Umbilical cord (tissue), 2 donors: ENCODE measurements around the gene DNASE2. TPM values are rescaled to one million over a fixed set of nuclear protein-coding genes. Genes with fewer than 3 reads are reported as not detected.

Experiments
- DNase-seq: peaks from one replicate; pipeline ENCODE4 v3.0.0-alpha.2; 2015; ENCODE audit warnings: low spot score
- total RNA-seq: library from RNA; depleted of rRNA; stranded (reverse); fragments of >200 nt; gene quantifications from one replicate; pipeline ENCODE4 v1.2.3, GENCODE V29; 2014; ENCODE audit warnings: low replicate concordance; ENCODE audit not compliant: insufficient read depth

Gene DNASE2
- total RNA-seq, 1 donor from 2014 or later = 21.7 TPM

- DNase-seq = no peak
Measured at GRCh38 chr19:12886969-12887747, 5.9 kb upstream of the DNASE2 start, which contains the start of gene KLF1. Gene KLF1 (minus strand): TSS chr19:12887201. CDS start chr19:12887140, 61 bp downstream.

DNA sequence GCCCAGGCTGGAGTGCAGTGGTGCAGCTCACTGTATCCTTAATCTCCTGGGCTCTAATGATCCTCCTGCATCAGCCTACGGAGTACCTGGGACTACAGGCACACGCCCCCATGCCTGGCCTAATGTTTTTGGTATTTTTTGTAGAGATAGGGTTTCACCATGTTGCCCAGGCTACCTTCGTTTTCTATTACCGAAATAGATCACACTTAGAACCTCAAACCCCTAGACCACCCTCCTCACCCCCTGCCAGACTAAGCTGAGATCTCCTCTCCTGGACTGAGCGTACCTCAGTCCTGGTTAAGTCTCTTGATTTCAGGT lies 5.4 kb upstream of the DNASE2 start:
- no peak for DNase-seq

DNA sequence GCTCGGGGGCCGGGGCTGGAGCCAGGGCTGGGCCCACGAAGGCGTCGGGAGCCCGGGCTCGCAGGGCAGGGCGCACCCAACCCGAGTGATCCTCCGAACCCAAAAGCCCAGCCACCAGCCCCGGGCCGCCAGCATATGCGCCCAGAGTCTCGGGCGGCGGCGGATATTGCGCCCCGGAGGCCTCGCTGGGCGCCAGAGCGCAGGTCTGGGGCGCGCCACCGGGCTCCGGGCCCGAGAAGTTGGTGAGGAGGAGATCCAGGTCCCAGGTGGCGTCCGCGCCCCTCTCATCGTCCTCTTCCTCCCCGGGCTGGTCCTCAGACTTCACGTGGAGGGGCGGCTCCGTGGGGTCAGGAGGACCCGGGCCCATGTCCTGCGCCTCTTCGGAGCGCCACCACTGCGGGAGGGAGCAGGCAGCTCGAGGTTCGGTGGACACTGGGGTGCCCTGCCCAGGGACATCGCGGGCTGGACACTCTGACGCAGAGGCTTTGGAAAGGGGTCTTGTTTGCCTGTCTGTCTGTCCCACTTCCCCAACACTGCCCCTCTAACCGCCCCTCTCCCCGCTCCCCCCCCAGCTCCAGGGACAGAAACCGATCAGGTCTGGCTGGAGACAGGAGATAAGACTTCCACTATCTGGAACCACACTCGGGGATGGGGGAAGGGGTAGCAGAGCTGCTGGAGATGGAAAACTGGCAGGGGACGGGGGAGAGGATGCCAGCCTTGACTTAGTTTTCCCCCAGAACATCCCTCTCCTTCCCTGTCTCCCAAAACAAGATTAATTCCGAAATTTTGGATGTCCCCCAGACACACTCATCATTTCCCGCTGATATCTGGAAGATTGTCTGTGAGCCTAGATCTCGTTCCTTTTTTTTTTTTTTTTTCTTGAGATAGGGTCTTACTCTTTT lies 4.8 kb upstream of the DNASE2 start:
- no peak for DNase-seq

- no peak for DNase-seq
Measured at GRCh38 chr19:12884926-12885748, 3.9 kb upstream of the DNASE2 start.

DNA sequence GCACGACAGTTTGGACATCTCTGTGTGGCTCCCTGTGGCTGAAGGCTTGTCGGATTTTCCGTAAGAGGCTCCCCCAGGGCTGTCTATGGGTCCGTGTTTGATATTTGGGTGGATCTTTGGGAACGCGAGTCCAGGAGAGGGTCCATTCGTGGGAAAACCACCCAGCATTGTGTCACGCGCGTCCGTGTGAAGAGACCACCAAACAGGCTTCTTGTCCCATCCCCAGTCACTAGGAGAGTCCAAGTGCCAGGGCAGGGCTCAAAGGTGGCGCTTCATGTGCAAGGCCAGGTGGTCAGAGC lies 3.3 kb upstream of the DNASE2 start:
- DNase-seq = no peak

DNA sequence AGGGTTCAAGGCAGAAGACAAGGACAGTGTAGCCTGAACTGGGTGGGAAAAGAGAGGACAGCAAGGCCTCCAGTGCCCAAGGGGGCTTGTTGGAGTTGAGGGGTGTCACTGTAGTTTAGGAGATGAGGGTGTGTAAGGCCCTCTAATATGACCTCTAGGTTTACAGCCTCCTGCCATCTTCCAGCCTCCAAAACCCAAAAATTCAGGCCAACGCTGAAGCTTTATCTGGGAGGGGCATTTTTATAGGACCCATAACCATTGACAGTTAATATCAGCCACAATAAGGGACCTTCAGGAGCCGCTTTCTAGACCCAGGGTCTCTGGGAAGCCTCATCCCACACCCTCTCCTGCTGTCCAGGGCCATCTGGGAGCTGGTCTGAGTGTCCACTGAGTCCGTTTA lies 3.0 kb upstream of the DNASE2 start:
- DNase-seq = no peak

DNA sequence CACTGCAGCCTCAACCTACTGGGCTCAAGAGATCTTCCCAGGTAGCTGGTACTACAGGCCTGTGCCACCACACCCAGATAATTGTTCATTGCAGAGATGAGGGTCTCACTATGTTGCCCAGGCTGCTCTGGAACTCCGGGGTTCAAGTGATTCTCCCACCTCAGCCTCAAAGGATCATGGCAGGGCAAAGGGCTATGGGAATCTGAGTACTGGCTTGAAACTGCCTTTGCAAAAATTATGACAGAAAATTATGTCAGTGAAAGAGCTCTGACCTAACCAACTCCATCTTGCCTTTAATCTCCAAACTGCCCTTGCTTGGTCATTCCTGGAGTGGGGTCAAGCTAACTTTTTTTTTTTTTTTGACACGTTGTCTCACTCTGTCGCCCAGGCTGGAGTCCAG lies 1.3 kb upstream of the DNASE2 start:
- DNase-seq = no peak

- DNase-seq = no peak
Measured at GRCh38 chr19:12880551-12881171, 588 bp downstream of the DNASE2 start.

DNA sequence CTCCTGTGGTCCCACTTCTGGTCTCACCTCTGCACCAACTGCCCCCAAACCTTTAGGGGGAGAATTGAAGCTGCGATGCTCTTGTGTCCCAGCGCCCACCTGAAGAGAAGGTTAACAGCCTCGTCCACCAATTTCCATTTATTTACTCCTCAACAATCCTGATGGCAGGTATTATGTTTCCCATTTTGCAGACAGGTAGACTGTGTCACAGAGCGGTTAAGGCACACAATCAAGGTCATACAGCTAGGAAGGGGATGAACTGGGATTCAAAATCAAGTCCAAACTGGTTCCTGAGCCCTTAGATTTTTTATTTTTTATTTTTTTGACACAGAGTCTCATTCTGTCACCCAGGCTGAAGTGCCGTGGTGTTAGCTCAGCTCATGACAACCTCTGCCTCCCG lies 6.2 kb downstream of the DNASE2 start:
- DNase-seq = no peak

DNA sequence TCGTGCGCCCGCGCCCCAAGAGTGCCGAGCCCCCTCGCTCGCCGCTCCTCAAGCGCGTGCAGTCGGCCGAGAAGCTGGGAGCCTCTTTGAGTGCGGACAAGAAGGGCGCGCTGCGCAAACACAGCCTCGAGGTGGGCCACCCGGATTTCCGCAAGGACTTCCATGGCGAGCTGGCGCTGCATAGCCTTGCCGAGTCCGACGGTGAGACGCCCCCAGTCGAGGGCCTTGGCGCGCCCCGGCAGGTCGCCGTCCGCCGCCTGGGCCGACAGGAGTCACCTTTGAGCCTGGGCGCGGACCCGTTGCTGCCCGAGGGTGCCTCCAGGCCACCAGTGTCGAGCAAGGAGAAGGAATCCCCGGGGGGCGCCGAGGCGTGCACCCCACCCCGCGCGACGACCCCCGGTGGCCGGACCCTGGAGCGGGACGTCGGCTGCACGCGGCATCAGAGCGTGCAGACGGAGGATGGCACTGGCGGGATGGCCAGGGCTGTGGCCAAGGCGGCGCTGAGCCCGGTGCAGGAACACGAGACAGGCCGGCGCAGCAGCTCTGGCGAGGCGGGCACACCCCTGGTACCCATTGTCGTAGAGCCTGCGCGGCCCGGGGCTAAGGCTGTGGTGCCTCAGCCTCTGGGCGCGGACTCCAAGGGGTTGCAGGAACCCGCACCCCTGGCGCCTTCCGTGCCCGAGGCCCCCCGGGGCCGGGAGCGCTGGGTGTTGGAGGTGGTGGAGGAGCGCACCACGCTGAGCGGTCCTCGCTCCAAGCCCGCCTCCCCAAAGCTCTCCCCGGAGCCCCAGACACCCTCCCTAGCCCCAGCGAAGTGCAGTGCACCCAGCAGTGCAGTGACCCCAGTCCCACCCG lies 7.1 kb downstream of the DNASE2 start:
- no peak for DNase-seq

DNA sequence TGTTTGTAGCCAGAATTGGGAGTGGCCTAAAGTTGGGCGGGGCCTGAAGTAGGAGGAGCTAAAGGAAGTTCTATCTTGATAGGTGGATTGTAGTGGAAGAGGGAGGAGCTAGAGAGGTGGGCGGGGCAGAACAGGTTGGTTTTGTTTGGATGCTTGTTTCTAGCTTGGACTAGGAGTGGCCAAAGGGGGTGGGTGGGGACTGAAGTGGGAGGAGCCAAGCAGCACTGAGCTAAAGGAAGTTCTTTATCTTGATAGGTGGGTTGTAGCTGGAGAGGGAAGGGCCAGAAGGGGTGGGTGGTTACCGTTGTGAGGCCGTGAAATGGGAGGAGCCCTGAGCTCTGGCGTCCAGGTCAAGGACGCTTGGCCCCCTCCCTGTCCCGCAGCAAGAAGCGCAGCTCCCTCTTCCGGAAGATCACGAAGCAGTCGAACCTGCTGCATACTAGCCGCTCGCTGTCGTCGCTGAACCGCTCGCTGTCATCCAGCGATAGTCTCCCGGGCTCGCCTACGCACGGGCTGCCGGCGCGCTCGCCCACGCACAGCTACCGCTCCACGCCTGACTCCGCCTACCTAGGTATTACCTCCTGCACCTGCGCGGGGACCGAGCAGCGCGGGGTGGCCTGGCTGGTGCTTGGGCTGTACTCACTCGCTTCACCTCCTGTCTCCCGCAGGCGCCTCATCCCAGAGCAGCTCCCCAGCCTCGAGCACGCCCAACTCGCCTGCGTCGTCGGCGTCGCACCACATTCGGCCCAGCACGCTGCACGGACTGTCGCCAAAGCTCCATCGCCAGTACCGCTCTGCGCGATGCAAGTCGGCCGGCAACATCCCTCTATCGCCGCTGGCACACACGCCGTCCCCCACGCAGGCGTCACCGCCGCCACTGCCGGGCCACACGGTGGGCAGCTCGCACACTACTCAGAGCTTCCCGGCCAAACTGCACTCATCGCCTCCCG lies 8.0 kb downstream of the DNASE2 start:
- no peak for DNase-seq

- no peak for DNase-seq
Measured at GRCh38 chr19:12872255-12872654, 9.0 kb downstream of the DNASE2 start.

- DNase-seq = no peak
Measured at GRCh38 chr19:12871681-12872080, 9.6 kb downstream of the DNASE2 start.

DNA sequence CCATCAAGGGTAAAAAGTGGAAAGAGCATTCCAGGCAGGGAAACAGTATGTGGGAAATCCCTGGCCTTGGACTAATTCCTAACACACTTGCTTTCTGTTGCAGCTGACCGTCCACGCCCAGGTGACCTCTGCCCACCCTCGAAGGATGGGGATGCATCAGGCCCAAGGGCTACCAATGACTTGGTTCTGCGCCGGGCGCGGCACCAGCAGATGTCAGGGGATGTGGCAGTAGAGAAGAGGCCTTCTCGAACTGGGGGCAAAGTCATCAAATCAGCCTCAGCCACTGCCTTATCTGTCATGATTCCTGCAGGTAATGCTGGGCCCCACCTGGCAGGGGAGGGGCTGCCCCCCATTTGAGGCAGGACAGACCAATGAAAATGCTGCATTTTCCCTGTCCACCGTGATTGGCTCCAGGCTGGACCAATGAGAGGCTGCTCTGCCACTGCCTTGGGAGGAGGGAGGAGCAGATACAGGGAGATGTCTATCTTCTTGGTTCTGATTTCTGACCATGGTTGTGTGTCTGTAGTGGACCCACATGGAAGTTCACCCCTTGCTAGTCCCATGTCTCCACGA lies 12.6 kb downstream of the DNASE2 start:
- no peak for DNase-seq

DNA sequence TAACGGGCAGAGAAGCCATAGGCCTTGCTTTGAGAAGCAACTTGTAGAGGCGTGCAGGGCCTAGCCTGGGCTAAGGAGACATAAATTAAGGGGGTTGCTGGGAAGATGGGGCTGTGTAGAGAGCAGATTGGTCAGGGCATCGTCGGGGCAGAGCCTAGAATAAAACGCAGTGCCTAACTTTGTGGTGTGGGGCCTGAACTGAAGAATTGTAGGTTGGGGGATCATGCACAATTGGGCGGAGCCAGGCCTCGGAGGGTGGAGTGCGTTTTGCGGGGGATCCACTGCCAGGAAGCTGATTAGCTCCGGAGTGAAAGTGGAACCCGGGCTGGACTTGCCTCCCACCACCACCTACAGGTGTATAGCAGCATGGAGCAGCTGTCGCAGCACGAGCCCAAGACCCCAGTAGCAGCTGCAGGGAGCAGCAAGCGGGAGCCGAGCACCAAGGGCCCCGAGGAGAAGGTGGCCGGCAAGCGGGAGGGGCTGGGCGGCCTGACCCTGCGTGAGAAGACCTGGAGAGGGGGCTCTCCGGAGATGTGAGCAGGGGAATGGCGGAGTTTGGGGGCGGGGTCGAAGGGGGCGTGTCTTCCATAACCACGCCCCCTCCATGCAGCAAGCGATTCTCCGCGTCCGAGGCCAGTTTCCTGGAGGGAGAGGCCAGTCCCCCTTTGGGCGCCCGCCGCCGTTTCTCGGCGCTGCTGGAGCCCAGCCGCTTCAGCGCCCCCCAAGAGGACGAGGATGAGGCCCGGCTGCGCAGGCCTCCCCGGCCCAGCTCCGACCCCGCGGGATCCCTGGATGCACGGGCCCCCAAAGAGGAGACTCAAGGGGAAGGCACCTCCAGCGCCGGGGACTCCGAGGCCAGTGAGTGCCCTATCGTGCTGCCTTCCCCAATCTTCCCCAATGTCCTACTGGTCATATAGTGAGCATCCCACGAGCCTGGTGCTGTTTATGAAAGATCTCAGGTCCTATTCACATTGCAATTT lies 13.8 kb downstream of the DNASE2 start:
- peak; percentile 62 for DNase-seq

GRCh38 chr19:12866416-12867119 lies 14.7 kb downstream of the DNASE2 start:
- DNase-seq = no peak

- DNase-seq = no peak
Measured at GRCh38 chr19:12865746-12866415, 15.4 kb downstream of the DNASE2 start.
